GM15510 (cell line): ENCODE results near the gene TOM1L2.

Experiments
- POLR2A ChIP-seq: IDR thresholded peaks from 3 replicates; pipeline ENCODE4 v1.6.1; 2011; ENCODE audit warnings: borderline replicate concordance; ENCODE audit not compliant: insufficient read length; ENCODE audit errors: extremely low read depth

Gene TOM1L2

DNA sequence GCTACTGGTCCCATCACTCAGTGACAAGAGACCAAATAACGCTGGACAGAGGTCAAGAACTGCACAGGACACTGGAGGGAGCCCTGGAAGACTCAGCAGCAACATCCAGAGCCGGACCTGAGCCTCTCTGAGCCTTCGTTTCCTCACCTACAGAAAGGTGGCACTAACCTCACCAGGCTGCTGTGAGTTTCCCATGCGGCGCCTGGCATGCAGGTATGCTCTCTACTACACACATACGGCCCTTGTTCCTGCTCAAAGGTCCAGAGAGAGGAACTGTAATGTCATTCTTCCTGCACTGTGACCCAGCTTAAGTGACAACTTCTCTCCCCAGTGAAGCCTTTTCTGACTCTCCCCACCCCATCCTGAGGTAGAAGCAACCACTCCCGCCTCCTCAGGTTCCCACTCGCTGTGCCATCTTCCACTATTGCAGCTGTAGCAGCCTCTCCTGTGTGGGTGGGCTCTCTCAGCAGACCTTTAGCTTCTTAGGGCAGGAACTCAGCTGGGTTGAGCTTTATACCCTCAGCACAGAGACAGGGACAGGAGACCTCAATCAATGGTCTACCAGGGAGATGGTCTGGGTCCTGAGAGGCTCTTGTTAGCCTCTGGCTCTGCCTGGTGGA lies 91.5 kb downstream of the TOM1L2 start:
- TF ChIP-seq POLR2A: no peak

- TF ChIP-seq POLR2A: no peak
Observed at GRCh38 chr17:17877529-17878358, 94.5 kb downstream of the TOM1L2 start.

- TF ChIP-seq POLR2A: no peak
Observed at GRCh38 chr17:17876959-17877528, 95.2 kb downstream of the TOM1L2 start.

GRCh38 chr17:17874478-17874877 lies 97.7 kb downstream of the TOM1L2 start:
- TF ChIP-seq POLR2A: no peak

DNA sequence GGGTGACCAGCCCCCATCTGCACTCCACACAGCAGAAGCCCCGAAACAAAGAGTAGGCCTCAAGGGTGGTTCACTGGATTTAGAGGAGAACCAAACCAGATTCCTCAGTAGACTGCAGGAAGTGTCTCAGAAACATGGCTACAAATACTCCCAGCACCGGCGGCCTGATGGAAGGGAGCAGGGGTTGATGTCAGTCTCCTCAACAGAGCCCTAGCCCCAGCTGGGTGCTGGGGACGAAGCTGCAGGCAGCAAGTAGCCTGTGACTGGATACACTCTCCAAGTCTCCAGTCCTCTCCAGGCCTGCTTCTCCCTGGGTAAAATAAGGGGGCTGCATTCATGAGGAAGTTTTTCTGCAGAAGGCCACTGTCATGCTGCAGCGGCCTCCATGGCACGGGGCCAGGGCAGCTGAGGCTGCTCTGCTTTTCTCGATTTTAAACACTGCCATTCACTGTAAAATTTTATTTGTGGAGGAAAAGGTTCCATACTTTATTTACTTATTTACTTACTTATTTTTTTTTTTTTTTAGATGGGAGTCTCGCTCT lies 98.7 kb downstream of the TOM1L2 start:
- no peak for TF ChIP-seq POLR2A

DNA sequence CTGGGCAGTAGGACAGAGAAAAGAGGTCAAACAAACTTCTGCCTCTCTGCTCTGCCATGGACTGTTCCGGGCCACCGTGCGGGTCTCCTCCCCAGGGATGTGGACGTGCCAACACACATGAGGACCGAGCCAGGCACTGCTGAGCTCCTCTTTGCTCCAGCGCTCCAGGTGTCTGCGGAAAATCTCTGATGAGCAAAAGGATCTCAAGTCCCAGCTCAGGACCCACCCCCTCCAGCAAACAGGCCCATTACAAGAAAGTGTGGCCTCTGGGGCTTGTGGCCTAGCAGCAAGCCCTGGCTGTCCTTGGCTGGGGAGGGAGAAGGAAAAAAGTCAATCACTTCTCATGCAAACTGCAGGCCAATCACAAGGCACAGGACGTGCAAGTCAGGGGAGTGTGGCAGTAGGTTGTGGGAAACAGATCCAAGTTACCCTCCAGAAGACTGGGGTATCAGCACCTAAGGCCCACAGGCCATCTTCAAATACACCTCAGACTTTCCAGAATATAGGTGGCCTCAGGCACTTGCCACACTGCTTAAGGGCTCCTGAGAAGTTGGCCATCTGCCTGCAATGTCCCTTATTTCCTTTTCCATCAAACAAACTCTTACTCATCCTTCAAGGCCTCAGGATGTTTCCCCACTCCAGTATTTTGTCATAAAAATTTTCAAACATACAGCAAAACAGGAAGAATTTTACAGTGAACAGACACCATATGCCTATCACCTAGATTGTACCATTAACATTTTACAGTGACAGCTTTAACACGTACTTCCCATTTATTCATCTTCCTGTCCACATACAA lies 99.5 kb downstream of the TOM1L2 start:
- no peak for TF ChIP-seq POLR2A

DNA sequence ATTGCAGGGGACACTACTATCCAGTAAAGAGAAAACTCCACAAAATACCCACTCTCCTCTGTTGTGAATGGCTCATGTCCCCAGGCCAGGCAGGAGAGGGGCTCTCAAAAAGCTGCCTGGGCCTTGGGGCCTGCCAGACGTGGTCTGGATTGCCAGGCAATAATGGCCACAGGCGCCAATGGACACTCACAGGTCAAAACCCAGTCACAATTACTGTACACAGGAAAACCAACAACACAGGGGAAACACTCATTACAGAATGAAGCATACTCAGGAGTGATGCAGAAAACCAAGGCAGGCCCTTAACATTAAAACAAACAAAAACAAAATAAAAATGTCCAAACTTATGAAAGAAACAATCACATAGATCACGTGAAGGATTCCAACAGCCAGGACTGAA lies 100.3 kb downstream of the TOM1L2 start:
- no peak for TF ChIP-seq POLR2A

DNA sequence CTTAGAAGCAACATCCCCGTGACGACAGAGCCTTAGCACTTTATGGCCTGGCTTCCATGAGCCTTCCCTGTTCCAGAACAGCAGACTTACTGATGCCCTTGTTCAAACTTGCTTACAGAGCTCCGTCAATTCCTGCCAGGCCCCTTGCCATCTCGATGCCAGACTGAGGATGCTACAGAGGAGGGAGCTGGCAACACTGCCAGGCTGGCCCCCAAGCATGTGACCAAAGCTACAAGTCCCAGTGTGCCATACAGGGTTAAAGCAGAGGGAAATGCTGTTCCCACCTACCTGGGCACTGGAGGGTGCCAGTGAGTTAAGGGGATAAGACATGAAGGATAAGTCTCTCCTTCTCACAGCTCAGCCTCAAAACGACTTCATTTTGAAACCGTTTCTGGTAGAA lies 102.0 kb downstream of the TOM1L2 start:
- no peak for TF ChIP-seq POLR2A

GRCh38 chr17:17868641-17869522 lies 103.3 kb downstream of the TOM1L2 start:
- no peak for TF ChIP-seq POLR2A

- TF ChIP-seq POLR2A: no peak
Observed at GRCh38 chr17:17866897-17867296, 105.3 kb downstream of the TOM1L2 start.

DNA sequence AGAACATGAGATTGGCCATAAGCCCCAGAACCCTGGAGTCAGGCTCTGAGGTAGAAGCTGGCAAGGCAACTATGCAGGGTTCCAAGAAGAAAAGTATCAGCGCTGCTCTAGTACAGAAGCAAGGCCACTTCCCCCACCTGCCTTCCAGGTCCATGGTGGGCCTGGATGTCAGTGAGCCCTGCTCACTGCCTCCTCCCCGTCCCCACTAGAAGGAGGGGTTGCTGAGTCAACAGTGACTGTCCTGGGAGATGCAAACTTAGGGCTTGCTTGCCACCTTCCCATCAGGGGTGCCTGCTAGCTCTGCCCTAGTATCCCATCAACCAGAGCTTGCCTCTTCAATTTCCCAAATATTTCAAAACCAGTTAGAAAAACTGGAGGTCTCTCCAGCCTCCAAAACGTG lies 105.8 kb downstream of the TOM1L2 start:
- TF ChIP-seq POLR2A: no peak

GRCh38 chr17:17865035-17865434 lies 107.2 kb downstream of the TOM1L2 start:
- no peak for TF ChIP-seq POLR2A

- no peak for TF ChIP-seq POLR2A
Observed at GRCh38 chr17:17860766-17861107, 111.5 kb downstream of the TOM1L2 start.

- TF ChIP-seq POLR2A: no peak
Observed at GRCh38 chr17:17859909-17860765, 112.1 kb downstream of the TOM1L2 start.

DNA sequence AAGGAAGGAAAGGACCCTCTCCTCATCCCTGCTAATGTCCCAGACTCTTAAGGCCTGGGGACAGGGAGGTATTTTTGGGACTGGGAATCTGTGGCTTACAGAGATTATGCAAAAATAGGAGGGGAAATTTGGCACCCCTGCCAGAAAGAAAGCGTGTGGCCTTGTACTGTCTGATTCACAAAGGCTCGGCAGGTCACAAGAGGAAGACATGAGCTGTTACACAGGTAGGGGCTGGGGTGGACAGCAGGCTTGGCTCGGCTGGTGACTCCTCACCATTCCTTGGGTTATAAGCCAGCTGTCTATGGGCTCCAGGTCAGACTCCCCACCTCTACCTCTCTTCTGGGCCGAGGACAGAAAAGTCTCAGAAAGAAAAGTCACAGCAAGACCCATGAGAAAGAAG lies 114.7 kb downstream of the TOM1L2 start:
- TF ChIP-seq POLR2A: no peak
